ENCODE data around the gene SLC30A1. TPM values are rescaled to one million over a fixed set of nuclear protein-coding genes. Genes with fewer than 3 reads are reported as not detected.
A peak's percentile ranks its signal among the peaks of the same experiment; 100 is the strongest.

The SLC30A1 gene
- total RNA-seq, 2 donors from 2014 or later, result 12.5 to 22.0 TPM

- no peaks in the 10 kb centered on the region for H3K9me3 ChIP-seq
- intact Hi-C loops (cut with DNase I), result no loop called here
- no peak overlapping the region for H3K4me3 ChIP-seq
- H3K36me3 ChIP-seq, result no peaks in the 10 kb centered on the region
- H3K4me1 ChIP-seq (replicated peaks), result no peaks in the 10 kb centered on the region
- WGBS, result 92% methylated on average over 6 of the region's 6 CpGs
- TF ChIP-seq CTCF (IDR thresholded peaks at IDR 0.05), result no peak
- TF ChIP-seq POLR2A (IDR thresholded peaks at IDR 0.05), result no peak
- TF ChIP-seq POLR2AphosphoS5 (IDR thresholded peaks at IDR 0.05), result no peak
- no peak for DNase-seq (ENCODE audit: low spot score)
- no peaks in the 10 kb centered on the region for H3K27me3 ChIP-seq (replicated peaks; ENCODE audit: insufficient read depth)
- H3K27ac ChIP-seq, result no peak overlapping the region
Measured at GRCh38 chr1:211532088-211532444, 46.9 kb downstream of the SLC30A1 start.

GRCh38 chr1:211531194-211532087 lies 47.5 kb downstream of the SLC30A1 start:
- Histone ChIP-seq H3K4me1 (replicated peaks) (no peaks in the 10 kb centered on the region), H3K9me3 (no peaks in the 10 kb centered on the region), H3K36me3 (no peaks in the 10 kb centered on the region), H3K4me3 (no peak overlapping the region), H3K27ac (no peak overlapping the region), H3K27me3 (replicated peaks; ENCODE audit: insufficient read depth) (no peaks in the 10 kb centered on the region)
- WGBS, result 82% methylated on average over 15 of the region's 15 CpGs
- no peak for TF ChIP-seq POLR2A (IDR thresholded peaks at IDR 0.05)
- no peak for TF ChIP-seq POLR2AphosphoS5 (IDR thresholded peaks at IDR 0.05)
- intact Hi-C loops (cut with DNase I), result no loop called here
- no peak for DNase-seq (ENCODE audit: low spot score)

- Histone ChIP-seq H3K9me3 (no peaks in the 10 kb centered on the region), H3K27me3 (replicated peaks; ENCODE audit: insufficient read depth) (no peaks in the 10 kb centered on the region), H3K4me1 (replicated peaks) (no peaks in the 10 kb centered on the region), H3K27ac (no peak overlapping the region), H3K4me3 (no peak overlapping the region), H3K36me3 (no peaks in the 10 kb centered on the region)
- intact Hi-C loops (cut with DNase I), result no loop called here
- WGBS, result 58% methylated on average over 2 of the region's 2 CpGs
- TF ChIP-seq POLR2A (IDR thresholded peaks at IDR 0.05), result no peak
- TF ChIP-seq CTCF (IDR thresholded peaks at IDR 0.05), result no peak
- no peak for TF ChIP-seq POLR2AphosphoS5 (IDR thresholded peaks at IDR 0.05)
- DNase-seq (ENCODE audit: low spot score), result no peak
Measured at GRCh38 chr1:211530102-211530501, 48.9 kb downstream of the SLC30A1 start.

GRCh38 chr1:211529453-211529852 lies 49.5 kb downstream of the SLC30A1 start:
- Histone ChIP-seq H3K4me3 (no peak overlapping the region), H3K9me3 (no peaks in the 10 kb centered on the region), H3K27ac (no peak overlapping the region), H3K4me1 (replicated peaks) (no peaks in the 10 kb centered on the region), H3K36me3 (no peaks in the 10 kb centered on the region), H3K27me3 (replicated peaks; ENCODE audit: insufficient read depth) (no peaks in the 10 kb centered on the region)
- peak; percentile 54 for TF ChIP-seq POLR2AphosphoS5 (IDR thresholded peaks at IDR 0.05)
- TF ChIP-seq CTCF (IDR thresholded peaks at IDR 0.05), result no peak
- intact Hi-C loops (cut with DNase I), result no loop called here
- DNase-seq (ENCODE audit: low spot score), result peak; percentile 37
- 16% methylated on average over 9 of the region's 9 CpGs for WGBS

GRCh38 chr1:211529011-211529410 lies 50.0 kb downstream of the SLC30A1 start:
- H3K4me3 ChIP-seq, result no peak overlapping the region
- intact Hi-C loops (cut with DNase I), result no loop called here
- 78% methylated on average over 7 of the region's 7 CpGs for WGBS

More at GRCh38 chr1:211529011-211529410, 50.0 kb downstream of the SLC30A1 start:
- no peak for DNase-seq (ENCODE audit: low spot score)
- Histone ChIP-seq H3K9me3 (no peaks in the 10 kb centered on the region), H3K27me3 (replicated peaks; ENCODE audit: insufficient read depth) (no peaks in the 10 kb centered on the region), H3K27ac (no peak overlapping the region), H3K4me1 (replicated peaks) (no peaks in the 10 kb centered on the region), H3K36me3 (no peaks in the 10 kb centered on the region)
- TF ChIP-seq POLR2A (IDR thresholded peaks at IDR 0.05) (no peak), POLR2AphosphoS5 (IDR thresholded peaks at IDR 0.05) (no peak), CTCF (IDR thresholded peaks at IDR 0.05) (no peak)
